Esophagus squamous epithelium (tissue), 5 donors: ENCODE results near the gene TBC1D10A. TPM values are rescaled to one million over a fixed set of nuclear protein-coding genes. Genes with fewer than 3 reads are reported as not detected.

ENCODE experiments used
- DNase-seq: peaks from one replicate; lab custom pipeline; 2025; lab: John Stamatoyannopoulos, UW
- H3K27ac ChIP-seq, 4 donors: fragments of 200-600 bp; sonication (generic); one replicate each; pipeline ENCODE4 v1.5.1; 2016 to 2019; ENCODE audit warnings: mild to moderate bottlenecking in 1 of 4
- H3K27me3 ChIP-seq, 4 donors: fragments of 200-600 bp; sonication (generic); 1 replicate in 3 of 4; 2 replicates in 1 of 4; pipeline versions ENCODE4 v1.5.1 to v1.6.0; 2017 to 2021; ENCODE audit warnings: antibody characterized with exemption in 1 of 4
- H3K36me3 ChIP-seq, 3 donors: fragments of 200-600 bp; sonication (generic); one replicate each; pipeline ENCODE4 v1.5.1; 2016 to 2019
- H3K4me1 ChIP-seq, 3 donors: fragments of 200-600 bp; sonication (generic); one replicate each; pipeline ENCODE4 v1.5.1; 2017 to 2019
- H3K4me3 ChIP-seq, 4 donors: fragments of 200-600 bp; sonication (generic); 1 replicate in 3 of 4; 2 replicates in 1 of 4; pipeline ENCODE4 v1.5.1; 2016 to 2019; ENCODE audit warnings: mild to moderate bottlenecking in 2 of 4, moderate library complexity in 1 of 4
- H3K9me3 ChIP-seq, 3 donors: fragments of 200-600 bp; sonication (generic); one replicate each; pipeline ENCODE4 v1.5.1; 2016 to 2019
- POLR2A ChIP-seq, 4 donors: fragments of 450-650 bp; IDR thresholded peaks; one replicate each; pipeline ENCODE4 v1.6.1; 2017; ENCODE audit warnings: antibody characterized with exemption in 4 of 4, mild to moderate bottlenecking in 4 of 4, moderate library complexity in 3 of 4
- WGBS, 2 donors: methylation state at CpG; one replicate each; pipeline ENCODE4 v1.1.5; 2018; 5-methylcytosine and 5-hydroxymethylcytosine counted together
- intact Hi-C: fragments of 100-400 bp; cut with DNase I; formaldehyde crosslinking; loops from one replicate; pipeline ENCODE4 v1.15.0; 2022
- total RNA-seq, 4 donors: library from RNA; depleted of rRNA; stranded (reverse); fragments of >200 nt; gene quantifications; one replicate each; pipeline ENCODE4 v1.1.0, GENCODE V29; 2016
- TF ChIP-seq, protein P1 (sequence below), 6 experiments: fragments of 450-650 bp in 4 of 6; fragments of 200-600 bp in 2 of 6; sonication (generic) in 2 of 6; IDR thresholded peaks; one replicate each; pipeline ENCODE4 v1.5.1; 2016 to 2019; ENCODE audit warnings: antibody characterized with exemption in 6 of 6, mild to moderate bottlenecking in 4 of 6, moderate library complexity in 4 of 6
- donor health status: DM: yes; HTN: yes; CAD: no.

The TBC1D10A gene
- total RNA-seq, 4 donors from 2014 or later: 40.7 to 55.1 (median 47.0) TPM

DNA sequence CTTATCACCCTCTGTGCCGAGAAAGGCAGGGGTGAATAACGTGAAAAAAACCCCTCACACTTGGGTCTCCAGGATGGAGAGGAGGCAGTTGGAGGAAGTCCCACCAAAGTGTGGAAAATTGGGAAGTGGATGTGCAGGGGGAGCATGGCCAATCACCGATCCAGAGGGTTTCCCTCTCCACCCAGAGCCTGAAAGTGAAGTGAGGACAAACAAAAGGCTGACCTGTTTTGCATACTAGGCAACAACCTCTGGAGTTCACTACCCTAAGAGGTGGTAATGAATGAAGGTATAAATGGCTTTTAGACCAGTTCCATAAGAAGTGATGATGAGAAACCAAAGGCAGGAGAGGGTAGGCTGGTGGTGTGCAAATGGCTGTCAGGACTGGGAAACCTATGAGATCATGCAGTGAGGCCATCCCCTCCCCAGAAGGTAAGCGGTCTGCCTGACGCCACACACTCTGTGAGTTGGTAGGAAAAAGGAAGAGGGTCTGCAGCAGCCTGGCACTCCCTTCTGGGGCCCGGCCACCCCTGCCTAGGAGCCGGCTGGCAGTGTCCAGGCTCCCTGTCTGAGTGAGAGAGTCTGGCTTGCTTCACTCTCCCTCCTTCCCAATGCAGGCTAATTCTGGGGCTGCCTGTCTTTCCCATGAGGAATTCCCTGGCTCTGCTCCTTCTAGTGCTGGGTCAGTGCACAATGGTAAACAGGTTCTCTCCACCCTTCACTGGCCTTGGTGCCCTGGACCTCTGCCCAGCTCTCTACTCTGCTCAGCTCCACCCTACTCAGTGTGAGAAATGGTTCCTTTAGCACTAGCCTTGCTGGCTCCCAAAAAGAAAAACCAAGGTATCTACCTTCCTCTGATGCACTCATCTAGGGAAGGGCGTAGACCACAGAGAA lies 15.6 kb downstream of the TBC1D10A start:
- Histone ChIP-seq H3K4me3 (peak overlapping the region in 1 of 4 donors; percentile 22), H3K27me3 (no peaks in the 10 kb centered on the region), H3K9me3 (no peaks in the 10 kb centered on the region), H3K27ac (peak overlapping the region; percentile 88 to 99 (median 94)), H3K36me3 (peaks cover 0 to 15% (median 0%) of the 10 kb centered on the region in 3 donors), H3K4me1 (peaks cover 77 to 100% (median 98%) of the 10 kb centered on the region in 3 donors)
- TF ChIP-seq, protein P1, sequence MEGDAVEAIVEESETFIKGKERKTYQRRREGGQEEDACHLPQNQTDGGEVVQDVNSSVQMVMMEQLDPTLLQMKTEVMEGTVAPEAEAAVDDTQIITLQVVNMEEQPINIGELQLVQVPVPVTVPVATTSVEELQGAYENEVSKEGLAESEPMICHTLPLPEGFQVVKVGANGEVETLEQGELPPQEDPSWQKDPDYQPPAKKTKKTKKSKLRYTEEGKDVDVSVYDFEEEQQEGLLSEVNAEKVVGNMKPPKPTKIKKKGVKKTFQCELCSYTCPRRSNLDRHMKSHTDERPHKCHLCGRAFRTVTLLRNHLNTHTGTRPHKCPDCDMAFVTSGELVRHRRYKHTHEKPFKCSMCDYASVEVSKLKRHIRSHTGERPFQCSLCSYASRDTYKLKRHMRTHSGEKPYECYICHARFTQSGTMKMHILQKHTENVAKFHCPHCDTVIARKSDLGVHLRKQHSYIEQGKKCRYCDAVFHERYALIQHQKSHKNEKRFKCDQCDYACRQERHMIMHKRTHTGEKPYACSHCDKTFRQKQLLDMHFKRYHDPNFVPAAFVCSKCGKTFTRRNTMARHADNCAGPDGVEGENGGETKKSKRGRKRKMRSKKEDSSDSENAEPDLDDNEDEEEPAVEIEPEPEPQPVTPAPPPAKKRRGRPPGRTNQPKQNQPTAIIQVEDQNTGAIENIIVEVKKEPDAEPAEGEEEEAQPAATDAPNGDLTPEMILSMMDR (IDR thresholded peaks at IDR 0.05): no peak
- TF ChIP-seq POLR2A (IDR thresholded peaks at IDR 0.05): peak in 1 of 4 donors; percentile 24
- intact Hi-C loops: no loop called here
- 28 to 33% methylated on average over 5 to 7 of the region's 8 CpGs for WGBS, 2 donors
- no peak for DNase-seq

DNA sequence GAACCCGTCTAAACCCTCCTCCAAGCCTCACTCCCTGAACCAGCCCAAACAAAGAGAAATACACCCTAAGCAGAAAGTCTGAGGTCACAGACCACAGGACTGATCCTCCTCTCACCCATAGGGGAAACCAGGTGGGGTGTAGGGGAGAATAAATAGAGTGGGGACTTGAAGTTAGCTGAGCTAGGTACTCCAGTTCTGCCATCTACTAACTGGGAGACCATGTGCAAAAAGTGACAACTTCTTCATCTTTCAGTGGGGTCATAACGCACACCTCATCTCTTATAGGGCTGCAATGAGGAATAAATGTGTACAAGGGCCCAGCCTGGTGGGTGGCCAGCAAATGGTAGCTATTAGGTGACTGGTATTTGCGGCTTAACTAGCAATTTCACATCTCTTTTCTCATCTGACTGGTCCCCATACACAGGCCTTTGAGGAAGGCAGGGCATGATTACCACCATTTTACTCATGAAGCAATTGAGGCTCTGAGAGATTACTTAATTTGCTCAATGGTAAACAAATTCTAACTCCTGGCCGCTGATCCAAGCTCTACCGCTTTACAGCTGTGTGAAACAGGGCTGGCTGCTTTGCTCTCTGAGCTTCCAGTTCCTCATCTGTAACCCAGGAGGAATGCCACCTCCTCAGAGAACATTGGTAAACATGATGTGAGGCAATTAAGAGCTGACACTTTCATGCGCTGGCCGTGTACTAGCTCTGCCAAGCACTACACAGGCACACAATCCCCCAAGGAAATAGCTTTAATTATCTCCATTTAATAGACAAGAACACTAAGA lies 16.6 kb downstream of the TBC1D10A start:
- Histone ChIP-seq H3K4me1 (peaks cover 82 to 100% (median 98%) of the 10 kb centered on the region in 3 donors), H3K27ac (peak overlapping the region; percentile 88 to 99 (median 94)), H3K9me3 (no peaks in the 10 kb centered on the region), H3K36me3 (peaks cover 0 to 6% (median 0%) of the 10 kb centered on the region in 3 donors), H3K27me3 (no peaks in the 10 kb centered on the region), H3K4me3 (peak overlapping the region in 1 of 4 donors; percentile 22)
- WGBS, 2 donors: 25 to 56% methylated on average over 5 to 6 of the region's 7 CpGs
- TF ChIP-seq POLR2A (IDR thresholded peaks at IDR 0.05): peak in 1 of 4 donors; percentile 35
- TF ChIP-seq, protein P1 (IDR thresholded peaks at IDR 0.05): no peak
- intact Hi-C loops: no loop called here
- DNase-seq: no peak

DNA sequence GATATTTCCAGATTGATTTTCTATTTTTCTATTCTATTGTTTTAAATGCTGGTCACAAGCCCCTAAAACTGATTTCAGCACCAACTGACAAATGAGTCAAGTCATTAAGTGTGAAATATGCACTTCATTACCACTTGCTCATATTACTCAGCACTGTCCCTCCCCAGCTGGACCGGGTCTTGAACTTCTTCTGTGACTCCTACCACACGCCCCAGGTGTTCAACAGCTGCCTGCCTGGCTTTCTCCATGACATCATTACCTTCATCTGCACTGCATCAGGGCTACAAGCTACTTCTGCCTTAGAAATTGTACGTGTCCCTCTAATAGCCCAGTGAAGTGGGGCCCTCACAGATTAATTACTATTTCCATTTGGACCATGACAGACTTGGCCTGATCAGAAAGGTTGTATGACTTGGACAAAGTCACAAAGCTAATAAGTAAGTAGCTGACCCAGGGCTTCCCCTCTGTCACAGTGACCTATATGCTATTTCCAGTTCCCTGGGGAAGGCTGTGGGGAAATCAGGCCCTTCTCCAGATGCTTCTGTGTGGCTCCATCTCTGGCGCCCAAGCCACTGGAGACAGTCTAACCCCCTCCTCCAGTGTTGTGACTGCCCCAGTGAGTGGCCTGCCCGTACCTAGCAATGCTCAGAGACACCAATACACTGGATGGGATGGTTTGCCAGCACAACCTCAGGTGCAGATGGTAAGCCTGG lies 18.1 kb downstream of the TBC1D10A start:
- H3K4me3 ChIP-seq: no peak overlapping the region
- H3K27me3 ChIP-seq: no peaks in the 10 kb centered on the region
- TF ChIP-seq POLR2A (IDR thresholded peaks at IDR 0.05): no peak
- TF ChIP-seq, protein P1 (IDR thresholded peaks at IDR 0.05): no peak
- 47 to 49% methylated on average over 4 of the region's 5 CpGs for WGBS, 2 donors
- intact Hi-C loops: no loop called here
- no peak for DNase-seq
- peaks cover 91 to 100% (median 99%) of the 10 kb centered on the region in 3 donors for H3K4me1 ChIP-seq
- H3K36me3 ChIP-seq: peaks cover 0 to 3% (median 0%) of the 10 kb centered on the region in 3 donors
- no peaks in the 10 kb centered on the region for H3K9me3 ChIP-seq
- H3K27ac ChIP-seq: peak overlapping the region; percentile 88 to 99 (median 94)

DNA sequence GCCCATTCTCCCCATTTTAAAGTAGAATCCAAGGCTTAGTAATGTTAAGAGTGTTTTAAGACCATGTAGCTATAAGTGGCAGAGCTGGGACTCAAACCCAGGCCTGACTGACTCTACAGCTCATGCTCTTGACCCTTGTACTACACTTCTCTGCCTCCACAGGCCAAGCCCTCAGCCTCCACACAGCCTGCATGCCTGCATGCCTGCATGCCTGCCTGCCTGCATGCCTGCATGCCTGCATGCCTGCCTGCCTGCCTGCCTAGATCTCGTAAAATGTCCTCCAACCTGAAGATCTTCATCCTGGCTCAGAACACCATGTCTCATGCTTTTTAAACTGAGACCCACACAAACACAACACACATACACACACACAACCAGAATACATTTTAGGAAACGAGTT lies 18.6 kb downstream of the TBC1D10A start:
- no peak overlapping the region for H3K4me3 ChIP-seq
- 36 to 47% methylated on average over 2 of the region's 2 CpGs for WGBS, 2 donors
- H3K4me1 ChIP-seq: peaks cover 95 to 100% (median 100%) of the 10 kb centered on the region in 3 donors
- no peak for TF ChIP-seq POLR2A (IDR thresholded peaks at IDR 0.05)
- TF ChIP-seq, protein P1 (IDR thresholded peaks at IDR 0.05): no peak
- H3K27me3 ChIP-seq: no peaks in the 10 kb centered on the region
- no peak for DNase-seq
- H3K36me3 ChIP-seq: peaks cover 0 to 8% (median 4%) of the 10 kb centered on the region in 3 donors
- no peaks in the 10 kb centered on the region for H3K9me3 ChIP-seq
- H3K27ac ChIP-seq: peak overlapping the region; percentile 88 to 99 (median 94)
- intact Hi-C loops: no loop called here
